GM23248 (cell line): ENCODE results near the gene YIPF1. TPM values are rescaled to one million over a fixed set of nuclear protein-coding genes. Genes with fewer than 3 reads are reported as not detected.

Experiments used
- DNase-seq: peaks from one replicate; pipeline ENCODE4 v3.0.0-alpha.2; 2015
- H2AFZ ChIP-seq: fragments of 200-600 bp; sonication (generic); 2 replicates; pipeline ENCODE4 v1.6.1; 2016; ENCODE audit warnings: antibody characterized with exemption
- H3F3A ChIP-seq: fragments of 200-600 bp; sonication (generic); 2 replicates; pipeline ENCODE4 v1.6.1; 2016; ENCODE audit warnings: mild to moderate bottlenecking, antibody characterized with exemption, mixed run types; ENCODE audit not compliant: insufficient read depth
- H3K27ac ChIP-seq: fragments of 200-600 bp; sonication (generic); 2 replicates; pipeline ENCODE4 v1.5.1; 2016; ENCODE audit warnings: mild to moderate bottlenecking
- H3K27me3 ChIP-seq: fragments of 200-600 bp; sonication (generic); replicated peaks from 2 replicates; pipeline ENCODE4 v1.6.1; 2016; ENCODE audit warnings: mild to moderate bottlenecking; ENCODE audit not compliant: insufficient read depth
- H3K36me3 ChIP-seq: fragments of 200-600 bp; sonication (generic); 2 replicates; pipeline ENCODE4 v1.6.1; 2016; ENCODE audit warnings: low read depth, mild to moderate bottlenecking
- H3K4me1 ChIP-seq: fragments of 200-600 bp; sonication (generic); 2 replicates; pipeline ENCODE4 v1.6.1; 2016; ENCODE audit warnings: mild to moderate bottlenecking; ENCODE audit not compliant: insufficient read depth
- H3K4me2 ChIP-seq: fragments of 200-600 bp; sonication (generic); one replicate; pipeline ENCODE4 v1.6.1; 2016; ENCODE audit warnings: mild to moderate bottlenecking; ENCODE audit not compliant: unreplicated experiment
- H3K4me3 ChIP-seq: fragments of 200-600 bp; sonication (generic); 2 replicates; pipeline ENCODE4 v1.5.1; 2016; ENCODE audit warnings: mild to moderate bottlenecking
- H3K79me2 ChIP-seq: fragments of 200-600 bp; sonication (generic); 2 replicates; pipeline ENCODE4 v1.6.1; 2016; ENCODE audit warnings: mild to moderate bottlenecking; ENCODE audit not compliant: insufficient read depth
- H3K9ac ChIP-seq: fragments of 200-600 bp; sonication (generic); 2 replicates; pipeline ENCODE4 v1.6.1; 2016; ENCODE audit warnings: mild to moderate bottlenecking
- H3K9me2 ChIP-seq: fragments of 200-600 bp; sonication (generic); 2 replicates; pipeline ENCODE4 v1.6.1; 2016; ENCODE audit warnings: mixed run types, mild to moderate bottlenecking, moderate library complexity; ENCODE audit not compliant: insufficient read depth
- H3K9me3 ChIP-seq: fragments of 200-600 bp; sonication (generic); one replicate; pipeline ENCODE4 v1.6.1; 2017; ENCODE audit warnings: low read depth
- H4K20me1 ChIP-seq: fragments of 200-600 bp; sonication (generic); 2 replicates; pipeline ENCODE4 v1.6.0; 2016; ENCODE audit not compliant: insufficient read depth
- EZH2 ChIP-seq: fragments of 200-600 bp; sonication (generic); IDR thresholded peaks from 2 replicates; pipeline ENCODE4 v1.6.1; 2018; ENCODE audit warnings: antibody characterized with exemption, mild to moderate bottlenecking; ENCODE audit not compliant: insufficient read depth, poor library complexity, severe bottlenecking
- EZH2phosphoT487 ChIP-seq: fragments of 200-600 bp; sonication (generic); IDR thresholded peaks from 2 replicates; pipeline ENCODE4 v1.6.1; 2018; ENCODE audit warnings: antibody characterized with exemption, moderate library complexity, mild to moderate bottlenecking, low read depth; ENCODE audit not compliant: insufficient read depth
- WGBS, 2 experiments: methylation state at CpG; one replicate each; pipeline ENCODE4 v1.1.6; 2015 to 2017; ENCODE audit warnings: low lambda C conversion rate in 2 of 2, low coverage in 1 of 2; ENCODE audit errors: missing lambda C conversion rate in 2 of 2; 5-methylcytosine and 5-hydroxymethylcytosine counted together
- in situ Hi-C: fragments of 300-500 bp; cut with MboI; formaldehyde crosslinking; loops from 2 replicates; pipeline ENCODE4 v1.15.0; 2020
- polyA plus RNA-seq: library from polyadenylated mRNA; unstranded; fragments of >200 nt; fragmentation: Nextera tagmentation; extraction: Ambion mirVana; gene quantifications from 2 replicates; pipeline ENCODE4 v1.2.1, GENCODE V29; 2016
- total RNA-seq: library from RNA; depleted of rRNA; stranded (reverse); fragments of >200 nt; shearing (Covaris generic); gene quantifications from 2 replicates; pipeline ENCODE4 v1.2.3, GENCODE V29; 2014

Gene YIPF1
- total and polyA plus RNA-seq, 2 experiments from 2014 or later, result 21.0 to 23.4 TPM

GRCh38 chr1:53927376-53927881 lies 37.8 kb upstream of the YIPF1 start:
- Histone ChIP-seq H3K79me2 (peaks cover 3% of the 10 kb centered on the region; the same call in 1 of the 2 replicates), H3K9me3 (peaks cover 6% of the 10 kb centered on the region), H3K27me3 (no peaks in the 10 kb centered on the region), H3K27ac (no peak overlapping the region), H3K4me1 (no peaks in the 10 kb centered on the region), H3K9ac (no peak overlapping the region), H3K36me3 (peaks cover 26% of the 10 kb centered on the region), H2AFZ (no peak overlapping the region), H3K9me2 (no peaks in the 10 kb centered on the region), H4K20me1 (no peaks in the 10 kb centered on the region), H3F3A (no peaks in the 10 kb centered on the region), H3K4me2 (no peak overlapping the region), H3K4me3 (no peak overlapping the region)
- in situ Hi-C loops, result no loop called here
- no peak for DNase-seq
- TF ChIP-seq EZH2, result no peak
- TF ChIP-seq EZH2phosphoT487, result no peak
- 94 to 98% methylated on average over 2 of the region's 2 CpGs for WGBS, 2 experiments

- TF ChIP-seq EZH2, result no peak
- peak; percentile 51 for DNase-seq
- WGBS, 2 experiments, result 57 to 60% methylated on average over 3 of the region's 3 CpGs
- Histone ChIP-seq H3K9ac (no peak overlapping the region), H4K20me1 (no peaks in the 10 kb centered on the region), H3K4me3 (no peak overlapping the region), H3K4me2 (no peak overlapping the region), H3K4me1 (peaks cover 7% of the 10 kb centered on the region; the same call in 1 of the 2 replicates), H3K36me3 (peaks cover 20% of the 10 kb centered on the region), H2AFZ (no peak overlapping the region), H3K27ac (0 out of 2 replicates have a peak overlapping the region, but pooled peaks have one; percentile 12), H3K9me3 (no peaks in the 10 kb centered on the region), H3K79me2 (no peaks in the 10 kb centered on the region), H3K9me2 (no peaks in the 10 kb centered on the region), H3F3A (peaks cover 6% of the 10 kb centered on the region; the same call in 1 of the 2 replicates), H3K27me3 (no peaks in the 10 kb centered on the region)
- in situ Hi-C loops, result no loop called here
These were observed 30.1 kb upstream of the YIPF1 start for GRCh38 chr1:53919675-53920066.

GRCh38 chr1:53918343-53918742 lies 28.7 kb upstream of the YIPF1 start:
- Histone ChIP-seq H3K9ac (no peak overlapping the region), H3K9me3 (no peaks in the 10 kb centered on the region), H3K4me3 (no peak overlapping the region), H3F3A (peaks cover 6% of the 10 kb centered on the region; the same call in 1 of the 2 replicates), H3K79me2 (no peaks in the 10 kb centered on the region), H4K20me1 (no peaks in the 10 kb centered on the region), H3K9me2 (no peaks in the 10 kb centered on the region), H3K4me2 (no peak overlapping the region), H3K27ac (no peak overlapping the region), H3K4me1 (peaks cover 7% of the 10 kb centered on the region; the same call in 1 of the 2 replicates), H2AFZ (no peak overlapping the region), H3K36me3 (peaks cover 15% of the 10 kb centered on the region), H3K27me3 (no peaks in the 10 kb centered on the region)
- TF ChIP-seq EZH2phosphoT487 (no peak), EZH2 (no peak)
- WGBS, 2 experiments, result 90 to 95% methylated on average over 5 of the region's 5 CpGs
- no peak for DNase-seq
- in situ Hi-C loops, result no loop called here

GRCh38 chr1:53913352-53914033 lies 23.9 kb upstream of the YIPF1 start:
- no peaks in the 10 kb centered on the region for H3K79me2 ChIP-seq
- TF ChIP-seq EZH2phosphoT487 (no peak), EZH2 (no peak)
- no peak overlapping the region for H3K4me3 ChIP-seq
- H3K27ac ChIP-seq, result no peak overlapping the region
- no peaks in the 10 kb centered on the region for H3K27me3 ChIP-seq
- no peaks in the 10 kb centered on the region for H4K20me1 ChIP-seq
- WGBS, 2 experiments, result 85 to 86% methylated on average over 5 of the region's 5 CpGs
- H2AFZ ChIP-seq, result no peak overlapping the region
- in situ Hi-C loops, result no loop called here
- no peak overlapping the region for H3K9ac ChIP-seq
- no peak overlapping the region for H3K4me2 ChIP-seq
- no peaks in the 10 kb centered on the region for H3K9me2 ChIP-seq
- no peaks in the 10 kb centered on the region for H3K9me3 ChIP-seq
- H3F3A ChIP-seq, result peaks cover 5% of the 10 kb centered on the region; the same call in 1 of the 2 replicates
- H3K4me1 ChIP-seq, result no peaks in the 10 kb centered on the region
- DNase-seq, result no peak
- H3K36me3 ChIP-seq, result peaks cover 8% of the 10 kb centered on the region; the same call in 1 of the 2 replicates
